LNCAP (cell line): ENCODE results near the gene CACNB1.

Experiments used
- CTCF ChIP-seq: fragments of 450-650 bp; IDR thresholded peaks from 2 replicates; pipeline ENCODE4 v1.5.1; 2017; ENCODE audit warnings: mild to moderate bottlenecking

Gene CACNB1

GRCh38 chr17:39174920-39175694, 22.4 kb downstream of the CACNB1 start:
- TF ChIP-seq CTCF = peak; percentile 91

GRCh38 chr17:39173526-39174274, 23.8 kb downstream of the CACNB1 start:
- TF ChIP-seq CTCF = no peak

- TF ChIP-seq CTCF = no peak
These were observed 24.4 kb downstream of the CACNB1 start for GRCh38 chr17:39173080-39173479.

GRCh38 chr17:39171933-39172332, 25.5 kb downstream of the CACNB1 start:
- TF ChIP-seq CTCF = no peak

- TF ChIP-seq CTCF = no peak
These were observed 26.9 kb downstream of the CACNB1 start for GRCh38 chr17:39170558-39170957.

- no peak for TF ChIP-seq CTCF
These were observed 27.4 kb downstream of the CACNB1 start for GRCh38 chr17:39170109-39170508.

GRCh38 chr17:39169518-39169917, 28.0 kb downstream of the CACNB1 start:
- no peak for TF ChIP-seq CTCF
